ENCODE data around the gene PLS3. TPM values are rescaled to one million over a fixed set of nuclear protein-coding genes. Genes with fewer than 3 reads are reported as not detected.
A peak's percentile ranks its signal among the peaks of the same experiment; 100 is the strongest.

PLS3 gene
- total and polyA plus RNA-seq, 8 donors: 186 to 354 (median 300) TPM

- Histone ChIP-seq H3K4me3 (no peak overlapping the region), H3K4me1 (no peaks in the 10 kb centered on the region), H3K36me3 (peaks cover 0 to 11% of the 10 kb centered on the region in 2 donors), H3K27ac (no peak overlapping the region), H3K27me3 (no peaks in the 10 kb centered on the region), H3K9me3 (no peaks in the 10 kb centered on the region)
- peak; percentile 72 for ATAC-seq
- DNase-seq: no peak
- TF ChIP-seq CTCF (IDR thresholded peaks at IDR 0.05): no peak
- intact Hi-C loops (cut with DNase I): no loop called here
Observed at GRCh38 chrX:115649461-115650063, 88.6 kb downstream of the PLS3 start.

GRCh38 chrX:115650449-115650848, 89.5 kb downstream of the PLS3 start:
- ATAC-seq (no peak), DNase-seq (no peak)
- no peaks in the 10 kb centered on the region for H3K27me3 ChIP-seq
- TF ChIP-seq CTCF (IDR thresholded peaks at IDR 0.05): no peak
- no peaks in the 10 kb centered on the region for H3K9me3 ChIP-seq
- peaks cover 0 to 11% of the 10 kb centered on the region in 2 donors for H3K36me3 ChIP-seq
- no peaks in the 10 kb centered on the region for H3K4me1 ChIP-seq
- no peak overlapping the region for H3K4me3 ChIP-seq
- intact Hi-C loops (cut with DNase I): no loop called here
- no peak overlapping the region for H3K27ac ChIP-seq

- intact Hi-C loops (cut with DNase I): no loop called here
- Histone ChIP-seq H3K4me1 (no peaks in the 10 kb centered on the region), H3K4me3 (no peak overlapping the region), H3K27ac (no peak overlapping the region), H3K27me3 (no peaks in the 10 kb centered on the region), H3K9me3 (no peaks in the 10 kb centered on the region), H3K36me3 (peaks cover 0 to 11% of the 10 kb centered on the region in 2 donors)
- DNase-seq (peak in 1 of 4 donors; percentile 30), ATAC-seq (peak; percentile 77)
- TF ChIP-seq CTCF (IDR thresholded peaks at IDR 0.05): peak; percentile 24 to 31
Observed at GRCh38 chrX:115650916-115651315, 89.9 kb downstream of the PLS3 start.

- peaks cover 0 to 4% of the 10 kb centered on the region in 2 donors for H3K36me3 ChIP-seq
- no peak overlapping the region for H3K27ac ChIP-seq
- TF ChIP-seq CTCF (IDR thresholded peaks at IDR 0.05): no peak
- H3K27me3 ChIP-seq: no peaks in the 10 kb centered on the region
- H3K4me1 ChIP-seq: no peaks in the 10 kb centered on the region
- H3K9me3 ChIP-seq: no peaks in the 10 kb centered on the region
- intact Hi-C loops (cut with DNase I): no loop called here
- ATAC-seq: no peak
- no peak for DNase-seq
- H3K4me3 ChIP-seq: no peak overlapping the region
Observed at GRCh38 chrX:115652221-115652620, 91.2 kb downstream of the PLS3 start.

GRCh38 chrX:115665122-115665521, 104.1 kb downstream of the PLS3 start:
- DNase-seq (no peak), ATAC-seq (no peak)
- intact Hi-C loops (cut with DNase I): no loop called here
- no peak for TF ChIP-seq CTCF (IDR thresholded peaks at IDR 0.05)
- Histone ChIP-seq H3K27me3 (no peaks in the 10 kb centered on the region), H3K27ac (no peak overlapping the region), H3K4me1 (no peaks in the 10 kb centered on the region), H3K9me3 (no peaks in the 10 kb centered on the region), H3K36me3 (no peaks in the 10 kb centered on the region), H3K4me3 (no peak overlapping the region)

All from left lung (tissue), 10 donors.